LNCAP (cell line): Measurements from ENCODE around the gene ABCC4.

Experiments
- CTCF ChIP-seq: fragments of 450-650 bp; IDR thresholded peaks from 2 replicates; pipeline ENCODE4 v1.5.1; 2017; ENCODE audit warnings: mild to moderate bottlenecking

The ABCC4 gene

GRCh38 chr13:95035311-95036109, 265.7 kb downstream of the ABCC4 start:
- no peak for TF ChIP-seq CTCF

GRCh38 chr13:95033890-95034289, 267.4 kb downstream of the ABCC4 start:
- TF ChIP-seq CTCF, result no peak

- no peak for TF ChIP-seq CTCF
Observed at GRCh38 chr13:95032121-95032520, 269.1 kb downstream of the ABCC4 start.

GRCh38 chr13:95030821-95031343, 270.4 kb downstream of the ABCC4 start:
- no peak for TF ChIP-seq CTCF

- no peak for TF ChIP-seq CTCF
Observed at GRCh38 chr13:95027638-95028037, 273.6 kb downstream of the ABCC4 start.

- no peak for TF ChIP-seq CTCF
Observed at GRCh38 chr13:95025116-95025515, 276.1 kb downstream of the ABCC4 start.

GRCh38 chr13:95023405-95023804, 277.8 kb downstream of the ABCC4 start:
- no peak for TF ChIP-seq CTCF
